ENCODE results near the gene SLC16A2. TPM values are rescaled to one million over a fixed set of nuclear protein-coding genes. Genes with fewer than 3 reads are reported as not detected.

The SLC16A2 gene
- total RNA-seq, 4 donors from 2014 or later, result 8.0 to 15.8 (median 10.2) TPM

DNA sequence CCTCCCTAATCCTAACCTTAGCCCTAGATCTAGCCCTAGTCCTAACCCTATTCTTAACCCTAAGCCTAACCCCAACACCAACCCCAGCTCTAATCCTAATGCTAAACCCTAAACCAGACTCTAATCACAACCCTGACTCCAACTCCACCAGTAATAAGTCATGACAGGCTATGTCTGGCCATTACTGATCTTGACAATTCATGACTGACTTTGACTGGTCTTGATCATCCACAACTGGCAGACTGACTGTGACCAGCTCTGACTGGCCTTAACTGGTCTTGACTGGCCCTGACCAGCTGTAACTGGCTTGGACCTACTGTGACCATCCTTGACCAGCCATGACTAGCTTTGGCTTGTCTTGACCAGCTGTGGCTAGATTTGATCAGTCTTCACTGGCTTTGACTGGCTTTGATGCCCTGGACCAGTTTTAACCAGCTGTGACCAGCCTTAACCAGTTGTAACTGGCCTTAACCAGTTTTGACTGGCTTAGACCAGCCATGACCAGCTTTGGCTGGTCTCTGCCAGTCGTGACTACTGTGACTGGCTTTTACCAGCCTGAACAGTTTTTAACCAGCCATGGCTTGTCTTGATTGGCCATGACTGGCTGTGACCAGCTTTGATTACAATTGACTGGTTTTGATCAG is 124.7 kb downstream of the SLC16A2 start:
- ATAC-seq (ENCODE audit: low FRiP score) (no peak), DNase-seq (ENCODE audit: low spot score) (no peak)
- TF ChIP-seq, protein P1, sequence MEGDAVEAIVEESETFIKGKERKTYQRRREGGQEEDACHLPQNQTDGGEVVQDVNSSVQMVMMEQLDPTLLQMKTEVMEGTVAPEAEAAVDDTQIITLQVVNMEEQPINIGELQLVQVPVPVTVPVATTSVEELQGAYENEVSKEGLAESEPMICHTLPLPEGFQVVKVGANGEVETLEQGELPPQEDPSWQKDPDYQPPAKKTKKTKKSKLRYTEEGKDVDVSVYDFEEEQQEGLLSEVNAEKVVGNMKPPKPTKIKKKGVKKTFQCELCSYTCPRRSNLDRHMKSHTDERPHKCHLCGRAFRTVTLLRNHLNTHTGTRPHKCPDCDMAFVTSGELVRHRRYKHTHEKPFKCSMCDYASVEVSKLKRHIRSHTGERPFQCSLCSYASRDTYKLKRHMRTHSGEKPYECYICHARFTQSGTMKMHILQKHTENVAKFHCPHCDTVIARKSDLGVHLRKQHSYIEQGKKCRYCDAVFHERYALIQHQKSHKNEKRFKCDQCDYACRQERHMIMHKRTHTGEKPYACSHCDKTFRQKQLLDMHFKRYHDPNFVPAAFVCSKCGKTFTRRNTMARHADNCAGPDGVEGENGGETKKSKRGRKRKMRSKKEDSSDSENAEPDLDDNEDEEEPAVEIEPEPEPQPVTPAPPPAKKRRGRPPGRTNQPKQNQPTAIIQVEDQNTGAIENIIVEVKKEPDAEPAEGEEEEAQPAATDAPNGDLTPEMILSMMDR (IDR thresholded peaks at IDR 0.05), result no peak

DNA sequence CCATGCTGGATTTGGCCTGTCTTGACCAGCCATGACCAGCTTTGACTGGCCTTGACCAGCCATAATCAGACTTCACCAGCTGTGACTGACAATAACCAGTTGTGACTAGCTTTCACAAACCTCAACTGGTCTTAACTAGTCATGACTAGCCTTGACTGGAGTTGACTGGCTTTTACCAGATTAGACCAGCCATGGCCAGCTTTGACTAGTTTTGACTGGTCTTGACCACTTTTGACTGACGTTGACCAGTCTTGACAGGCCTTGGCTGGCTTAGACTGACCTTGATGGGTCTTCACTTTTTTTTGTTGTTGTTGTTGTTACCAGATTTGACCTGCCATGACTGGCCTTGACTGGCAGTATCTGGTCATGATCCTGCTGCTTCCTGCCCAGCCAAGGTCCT is 125.7 kb downstream of the SLC16A2 start:
- DNase-seq (ENCODE audit: low spot score) (no peak), ATAC-seq (ENCODE audit: low FRiP score) (no peak)
- TF ChIP-seq, protein P1 (IDR thresholded peaks at IDR 0.05), result no peak

DNA sequence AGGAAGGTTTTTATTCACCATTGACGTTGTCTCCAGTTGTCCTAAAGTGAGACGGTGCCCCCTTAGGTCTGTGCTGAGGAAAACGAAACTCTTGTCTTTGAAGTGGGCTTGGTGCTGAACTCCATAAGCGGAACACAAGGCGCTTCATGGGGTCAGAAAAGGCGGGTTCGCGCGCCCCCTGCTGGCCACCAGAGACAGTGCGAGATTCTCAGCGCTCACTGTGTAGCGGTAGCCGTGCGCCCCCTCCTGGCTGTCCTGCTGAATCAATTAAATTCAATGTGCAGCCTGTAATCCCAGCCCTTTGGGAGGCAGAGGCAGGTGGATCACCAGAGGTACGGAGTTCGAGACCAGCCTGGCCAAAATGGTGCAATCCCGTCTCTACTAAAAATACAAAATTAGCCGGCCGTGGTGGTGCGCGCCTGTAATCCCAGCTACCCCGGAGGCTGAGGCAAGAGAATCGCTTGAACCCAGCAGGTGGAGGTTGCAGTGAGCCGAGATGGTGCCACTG is 129.1 kb downstream of the SLC16A2 start:
- DNase-seq (ENCODE audit: low spot score) (peak; percentile 79), ATAC-seq (ENCODE audit: low FRiP score) (peak; percentile 89)
- TF ChIP-seq, protein P1 (IDR thresholded peaks at IDR 0.05), result peak in 2 of 3 donors; percentile 95 to 98

DNA sequence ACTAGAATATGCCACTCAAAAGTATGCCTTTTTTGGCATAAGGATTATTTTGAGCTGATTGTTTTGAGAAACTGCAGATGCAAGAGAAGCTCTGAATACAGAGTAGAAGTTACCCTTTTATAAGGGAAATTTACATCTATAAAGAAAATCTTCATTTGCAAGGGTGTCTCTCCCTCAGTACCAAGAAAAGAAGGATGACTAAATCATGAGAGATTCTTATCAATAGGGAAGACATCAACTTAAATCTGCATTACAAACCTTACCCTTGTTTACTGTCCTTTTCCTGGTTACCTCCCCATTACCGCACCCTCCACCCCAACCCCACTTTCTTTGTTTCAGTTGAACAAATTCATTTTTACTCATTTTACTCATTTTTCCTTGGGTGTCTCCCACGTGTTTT is 130.6 kb downstream of the SLC16A2 start:
- DNase-seq (ENCODE audit: low spot score) (no peak), ATAC-seq (ENCODE audit: low FRiP score) (no peak)
- TF ChIP-seq, protein P1 (IDR thresholded peaks at IDR 0.05), result no peak

DNA sequence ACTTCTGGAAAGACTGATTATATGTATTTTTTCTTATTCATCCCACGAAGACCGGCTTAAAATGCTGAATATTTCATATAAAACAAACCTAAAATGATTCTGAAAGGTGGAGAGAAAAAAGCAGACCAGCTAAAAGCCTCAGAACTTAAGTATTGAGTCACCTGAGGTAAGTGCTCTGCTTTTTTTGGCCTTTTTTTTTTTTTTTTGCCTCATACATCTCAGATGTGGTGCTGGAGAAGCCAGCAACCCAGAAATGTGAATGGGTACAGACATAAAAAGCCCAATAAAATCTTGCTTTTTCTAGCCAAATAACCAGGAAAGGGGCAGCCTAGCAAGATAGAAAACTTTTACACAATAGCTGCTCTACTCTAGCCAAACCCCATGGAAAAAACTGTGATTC is 136.1 kb downstream of the SLC16A2 start:
- TF ChIP-seq, protein P1 (IDR thresholded peaks at IDR 0.05), result no peak
- ATAC-seq (ENCODE audit: low FRiP score), result no peak
- DNase-seq (ENCODE audit: low spot score), result no peak

DNA sequence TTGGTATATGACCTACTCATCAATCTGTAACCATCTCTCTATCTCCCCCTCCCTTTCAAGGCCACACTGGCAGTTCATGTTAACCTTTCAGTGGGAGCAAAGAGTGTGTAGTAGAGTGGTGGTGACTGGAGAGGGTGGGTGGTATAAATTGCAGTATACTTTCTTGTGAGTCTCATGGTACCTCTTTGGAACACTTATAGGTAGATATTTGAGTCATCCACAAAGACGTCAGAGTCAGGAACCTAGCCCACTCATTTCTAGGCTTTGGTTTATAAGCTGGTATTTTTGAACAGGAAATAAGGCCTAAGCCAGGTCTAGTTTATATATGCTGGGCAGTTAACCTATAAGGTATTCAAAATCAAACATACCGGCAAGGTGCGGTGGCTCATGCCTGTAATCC is 156.8 kb downstream of the SLC16A2 start:
- ATAC-seq (ENCODE audit: low FRiP score), result no peak
- no peak for DNase-seq (ENCODE audit: low spot score)
- TF ChIP-seq, protein P1 (IDR thresholded peaks at IDR 0.05), result no peak

DNA sequence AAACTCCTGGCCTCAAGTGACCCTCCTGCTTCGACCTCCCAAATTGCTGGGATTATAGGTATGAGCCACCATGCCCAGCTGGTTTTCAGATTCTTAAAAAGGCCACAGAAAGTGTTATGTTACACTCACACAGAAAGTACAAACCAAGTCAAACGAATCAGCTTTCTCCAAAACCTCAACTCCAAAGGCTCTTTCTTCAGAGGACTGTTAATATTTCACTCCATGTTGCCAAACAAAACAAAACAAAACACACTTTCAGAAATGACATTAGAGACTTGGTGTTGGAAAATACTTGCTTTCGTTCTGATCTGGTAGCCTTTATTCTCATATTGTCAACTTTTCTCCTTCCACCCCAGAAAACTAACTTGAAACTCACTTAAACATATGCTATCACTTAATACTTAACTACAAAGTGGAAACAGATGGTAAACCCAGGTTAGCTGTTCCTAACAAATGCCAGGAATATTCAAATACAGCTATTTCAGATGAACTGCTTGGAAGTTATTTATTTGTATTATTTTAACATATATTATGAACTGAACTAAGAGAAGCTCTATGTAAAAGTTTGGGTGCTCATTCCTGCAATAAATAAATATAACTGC is 158.4 kb downstream of the SLC16A2 start:
- TF ChIP-seq, protein P1 (IDR thresholded peaks at IDR 0.05), result no peak
- no peak for DNase-seq (ENCODE audit: low spot score)
- no peak for ATAC-seq (ENCODE audit: low FRiP score)

Data from omental fat pad (tissue), 4 donors.